Skin epidermis (tissue), 12 donors: ENCODE results near the gene BBS9.

Experiments used
- H3K27ac ChIP-seq, 21 experiments: fragments of 200-600 bp; sonication (generic) in 11 of 21; one replicate each; pipeline ENCODE4 v1.5.0; 2020; ENCODE audit warnings: mild to moderate bottlenecking in 3 of 21, inconsistent platforms in 2 of 21, moderate library complexity in 2 of 21
- H3K4me3 ChIP-seq, 7 experiments: fragments of 200-600 bp; sonication (generic) in 2 of 7; one replicate each; pipeline ENCODE4 v1.5.0; 2020; ENCODE audit warnings: inconsistent platforms in 2 of 7, mild to moderate bottlenecking in 2 of 7, moderate library complexity in 1 of 7

The BBS9 gene

GRCh38 chr7:33418251-33418701 lies 288.9 kb downstream of the BBS9 start:
- Histone ChIP-seq H3K27ac (no peak overlapping the region), H3K4me3 (no peak overlapping the region)

- H3K4me3 ChIP-seq, result no peak overlapping the region
- no peak overlapping the region for H3K27ac ChIP-seq
Observed at GRCh38 chr7:33420311-33420940, 291.1 kb downstream of the BBS9 start.

- H3K4me3 ChIP-seq, result no peak overlapping the region
- no peak overlapping the region for H3K27ac ChIP-seq
Observed at GRCh38 chr7:33421429-33421828, 292.1 kb downstream of the BBS9 start.

- H3K27ac ChIP-seq, result no peak overlapping the region
- H3K4me3 ChIP-seq, result no peak overlapping the region
Observed at GRCh38 chr7:33422141-33422540, 292.8 kb downstream of the BBS9 start.

GRCh38 chr7:33422825-33423645 lies 293.7 kb downstream of the BBS9 start:
- Histone ChIP-seq H3K4me3 (no peak overlapping the region), H3K27ac (no peak overlapping the region)

GRCh38 chr7:33423646-33424020 lies 294.3 kb downstream of the BBS9 start:
- H3K4me3 ChIP-seq, result no peak overlapping the region
- H3K27ac ChIP-seq, result no peak overlapping the region

GRCh38 chr7:33425395-33425794 lies 296.0 kb downstream of the BBS9 start:
- H3K27ac ChIP-seq, result no peak overlapping the region
- no peak overlapping the region for H3K4me3 ChIP-seq

- H3K4me3 ChIP-seq, result no peak overlapping the region
- no peak overlapping the region for H3K27ac ChIP-seq
Observed at GRCh38 chr7:33425929-33426678, 296.7 kb downstream of the BBS9 start.

GRCh38 chr7:33428415-33428814 lies 299.1 kb downstream of the BBS9 start:
- H3K4me3 ChIP-seq, result no peak overlapping the region
- no peak overlapping the region for H3K27ac ChIP-seq

GRCh38 chr7:33431543-33431942 lies 302.2 kb downstream of the BBS9 start:
- H3K4me3 ChIP-seq, result no peak overlapping the region
- H3K27ac ChIP-seq, result no peak overlapping the region

- no peak overlapping the region for H3K4me3 ChIP-seq
- H3K27ac ChIP-seq, result no peak overlapping the region
Observed at GRCh38 chr7:33432821-33433220, 303.5 kb downstream of the BBS9 start.

- H3K4me3 ChIP-seq, result no peak overlapping the region
Observed at GRCh38 chr7:33433357-33433756, 304.0 kb downstream of the BBS9 start.

GRCh38 chr7:33444511-33444910 lies 315.1 kb downstream of the BBS9 start:
- H3K4me3 ChIP-seq, result no peak overlapping the region
- H3K27ac ChIP-seq, result no peak overlapping the region

More at GRCh38 chr7:33433357-33433756, 304.0 kb downstream of the BBS9 start:
- no peak overlapping the region for H3K27ac ChIP-seq

- Histone ChIP-seq H3K27ac (no peak overlapping the region), H3K4me3 (no peak overlapping the region)
Observed at GRCh38 chr7:33446551-33446950, 317.2 kb downstream of the BBS9 start.

GRCh38 chr7:33448035-33448434 lies 318.7 kb downstream of the BBS9 start:
- Histone ChIP-seq H3K4me3 (no peak overlapping the region), H3K27ac (no peak overlapping the region)

GRCh38 chr7:33449847-33450246 lies 320.5 kb downstream of the BBS9 start:
- H3K4me3 ChIP-seq, result no peak overlapping the region
- H3K27ac ChIP-seq, result no peak overlapping the region

- no peak overlapping the region for H3K27ac ChIP-seq
- H3K4me3 ChIP-seq, result no peak overlapping the region
Observed at GRCh38 chr7:33452805-33453502, 323.6 kb downstream of the BBS9 start.

- Histone ChIP-seq H3K27ac (no peak overlapping the region), H3K4me3 (no peak overlapping the region)
Observed at GRCh38 chr7:33457039-33457438, 327.7 kb downstream of the BBS9 start.

GRCh38 chr7:33458581-33458980 lies 329.2 kb downstream of the BBS9 start:
- H3K4me3 ChIP-seq, result no peak overlapping the region
- no peak overlapping the region for H3K27ac ChIP-seq

- Histone ChIP-seq H3K4me3 (no peak overlapping the region), H3K27ac (no peak overlapping the region)
Observed at GRCh38 chr7:33459340-33459751, 330.0 kb downstream of the BBS9 start.
